ENCODE data around the gene DUSP14.

DUSP14 gene

DNA sequence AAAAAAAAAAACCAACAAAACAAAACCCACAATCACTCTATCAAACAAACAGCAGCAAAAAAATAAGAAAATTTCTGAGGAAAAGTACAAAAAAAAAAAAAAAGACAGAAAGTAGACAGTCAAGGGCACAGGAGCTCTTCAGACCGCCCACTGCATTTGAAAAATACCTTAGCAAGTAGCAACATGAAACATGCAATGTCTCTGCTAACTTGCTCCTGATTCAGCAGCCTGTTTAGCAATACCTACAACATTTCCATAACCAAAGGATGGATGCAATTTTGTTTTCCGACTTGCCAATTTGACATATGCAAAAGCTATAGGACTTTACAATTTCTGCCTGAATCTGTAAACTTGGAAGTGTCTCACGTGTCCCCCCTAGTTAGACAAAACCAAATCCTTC lies 62.1 kb downstream of the DUSP14 start:
- no peak for DNase-seq (ENCODE audit: extremely low read depth, low read depth)

DNA sequence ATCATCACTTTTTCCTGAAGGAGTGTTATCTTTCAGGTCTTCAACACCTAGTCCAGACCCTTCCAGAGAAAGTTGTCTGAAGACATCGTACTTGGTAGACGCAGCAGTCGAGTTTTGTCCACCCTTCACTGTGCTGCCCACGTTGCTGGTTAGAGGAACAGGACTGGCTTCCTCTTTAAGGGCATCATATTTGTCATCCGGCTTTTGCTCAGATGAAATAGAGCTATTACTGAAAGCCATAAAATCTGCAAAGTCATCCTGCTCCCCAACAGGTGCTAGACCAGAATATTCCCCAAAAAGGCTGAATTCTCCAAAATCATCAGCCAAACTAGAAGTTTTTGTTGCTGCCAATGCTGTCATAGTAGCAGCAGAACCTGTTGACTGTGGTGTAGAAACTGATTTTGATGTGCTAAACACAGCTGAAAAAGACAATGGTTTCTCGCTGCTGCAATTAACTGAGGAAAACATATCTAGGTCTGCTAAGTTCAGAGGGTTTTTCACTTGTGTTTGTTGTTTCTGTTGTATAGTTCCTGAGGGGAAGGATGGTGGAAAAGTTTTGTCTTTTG lies 63.8 kb downstream of the DUSP14 start:
- H3K4me3 ChIP-seq (replicated peaks; ENCODE audit: low read depth, low read length), result no peak overlapping the region
- DNase-seq (ENCODE audit: extremely low read depth, low read depth), result no peak
- TF ChIP-seq, protein P1, sequence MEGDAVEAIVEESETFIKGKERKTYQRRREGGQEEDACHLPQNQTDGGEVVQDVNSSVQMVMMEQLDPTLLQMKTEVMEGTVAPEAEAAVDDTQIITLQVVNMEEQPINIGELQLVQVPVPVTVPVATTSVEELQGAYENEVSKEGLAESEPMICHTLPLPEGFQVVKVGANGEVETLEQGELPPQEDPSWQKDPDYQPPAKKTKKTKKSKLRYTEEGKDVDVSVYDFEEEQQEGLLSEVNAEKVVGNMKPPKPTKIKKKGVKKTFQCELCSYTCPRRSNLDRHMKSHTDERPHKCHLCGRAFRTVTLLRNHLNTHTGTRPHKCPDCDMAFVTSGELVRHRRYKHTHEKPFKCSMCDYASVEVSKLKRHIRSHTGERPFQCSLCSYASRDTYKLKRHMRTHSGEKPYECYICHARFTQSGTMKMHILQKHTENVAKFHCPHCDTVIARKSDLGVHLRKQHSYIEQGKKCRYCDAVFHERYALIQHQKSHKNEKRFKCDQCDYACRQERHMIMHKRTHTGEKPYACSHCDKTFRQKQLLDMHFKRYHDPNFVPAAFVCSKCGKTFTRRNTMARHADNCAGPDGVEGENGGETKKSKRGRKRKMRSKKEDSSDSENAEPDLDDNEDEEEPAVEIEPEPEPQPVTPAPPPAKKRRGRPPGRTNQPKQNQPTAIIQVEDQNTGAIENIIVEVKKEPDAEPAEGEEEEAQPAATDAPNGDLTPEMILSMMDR (IDR thresholded peaks at IDR 0.05; ENCODE audit: low read depth, low read length, missing control alignments), result no peak

More for the DNA sequence above, 62.1 kb downstream of the DUSP14 start:
- TF ChIP-seq, protein P1 (IDR thresholded peaks at IDR 0.05; ENCODE audit: low read depth, low read length, missing control alignments), result no peak
- H3K4me3 ChIP-seq (replicated peaks; ENCODE audit: low read depth, low read length), result no peak overlapping the region

DNA sequence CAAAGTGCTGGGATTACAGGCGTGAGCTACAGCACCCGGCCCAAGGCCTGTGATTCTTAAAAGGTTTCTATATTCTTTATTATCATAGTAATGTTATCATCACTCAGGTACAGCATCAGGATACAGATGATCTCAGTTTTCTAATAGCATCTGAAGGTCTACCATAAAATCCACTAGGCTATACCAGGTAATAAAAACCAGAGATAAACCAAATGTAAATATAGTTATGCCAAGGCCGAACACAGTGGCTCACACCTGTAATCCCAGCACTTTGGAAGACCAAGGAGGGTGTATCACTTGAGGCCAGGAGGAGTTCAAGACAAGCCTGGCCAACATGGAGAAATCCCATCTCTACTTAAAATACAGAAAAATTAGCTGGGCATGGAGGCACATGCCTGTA lies 65.7 kb downstream of the DUSP14 start:
- no peak overlapping the region for H3K4me3 ChIP-seq (replicated peaks; ENCODE audit: low read depth, low read length)
- TF ChIP-seq, protein P1 (IDR thresholded peaks at IDR 0.05; ENCODE audit: low read depth, low read length, missing control alignments), result no peak
- DNase-seq (ENCODE audit: extremely low read depth, low read depth), result no peak

DNA sequence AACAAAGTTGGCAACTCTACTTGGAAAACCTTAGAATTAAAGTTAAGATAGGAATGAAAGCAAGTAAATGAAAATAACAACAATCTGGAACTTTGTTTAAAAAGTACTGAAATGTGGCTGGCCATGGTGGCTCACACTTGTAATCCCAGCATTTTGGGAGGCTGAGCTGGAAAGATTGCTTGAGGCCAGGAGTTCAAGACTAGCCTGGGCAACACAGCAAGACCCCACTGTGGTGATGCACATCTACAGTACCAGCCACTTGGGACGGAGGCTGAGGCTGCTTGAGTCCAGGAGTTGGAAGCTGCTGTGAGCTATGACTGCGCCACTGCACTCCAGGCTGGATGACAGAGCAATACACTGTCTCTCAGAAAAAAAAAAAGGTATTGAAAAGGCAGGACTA lies 67.8 kb downstream of the DUSP14 start:
- TF ChIP-seq, protein P1 (IDR thresholded peaks at IDR 0.05; ENCODE audit: low read depth, low read length, missing control alignments), result no peak
- no peak for DNase-seq (ENCODE audit: extremely low read depth, low read depth)
- H3K4me3 ChIP-seq (replicated peaks; ENCODE audit: low read depth, low read length), result no peak overlapping the region

DNA sequence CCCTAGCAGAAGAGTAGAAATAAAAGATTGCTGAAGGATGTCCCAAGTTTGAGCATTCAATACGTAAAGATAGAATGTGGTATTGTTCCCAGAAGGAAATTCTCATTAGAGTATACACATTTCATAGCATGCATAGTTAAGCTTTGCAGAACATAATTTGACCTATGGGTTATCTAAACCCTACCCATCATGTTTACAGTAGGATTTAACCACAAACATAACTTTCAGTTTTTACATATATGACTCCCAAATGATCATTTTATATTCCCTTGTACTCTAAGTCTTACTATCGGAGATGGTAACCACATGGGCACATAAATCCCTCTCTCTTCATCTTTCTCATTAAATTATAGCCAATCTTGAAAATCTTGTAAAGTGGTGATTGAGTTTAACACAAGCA lies 68.6 kb downstream of the DUSP14 start:
- H3K4me3 ChIP-seq (replicated peaks; ENCODE audit: low read depth, low read length), result no peak overlapping the region
- TF ChIP-seq, protein P1 (IDR thresholded peaks at IDR 0.05; ENCODE audit: low read depth, low read length, missing control alignments), result no peak
- DNase-seq (ENCODE audit: extremely low read depth, low read depth), result no peak

DNA sequence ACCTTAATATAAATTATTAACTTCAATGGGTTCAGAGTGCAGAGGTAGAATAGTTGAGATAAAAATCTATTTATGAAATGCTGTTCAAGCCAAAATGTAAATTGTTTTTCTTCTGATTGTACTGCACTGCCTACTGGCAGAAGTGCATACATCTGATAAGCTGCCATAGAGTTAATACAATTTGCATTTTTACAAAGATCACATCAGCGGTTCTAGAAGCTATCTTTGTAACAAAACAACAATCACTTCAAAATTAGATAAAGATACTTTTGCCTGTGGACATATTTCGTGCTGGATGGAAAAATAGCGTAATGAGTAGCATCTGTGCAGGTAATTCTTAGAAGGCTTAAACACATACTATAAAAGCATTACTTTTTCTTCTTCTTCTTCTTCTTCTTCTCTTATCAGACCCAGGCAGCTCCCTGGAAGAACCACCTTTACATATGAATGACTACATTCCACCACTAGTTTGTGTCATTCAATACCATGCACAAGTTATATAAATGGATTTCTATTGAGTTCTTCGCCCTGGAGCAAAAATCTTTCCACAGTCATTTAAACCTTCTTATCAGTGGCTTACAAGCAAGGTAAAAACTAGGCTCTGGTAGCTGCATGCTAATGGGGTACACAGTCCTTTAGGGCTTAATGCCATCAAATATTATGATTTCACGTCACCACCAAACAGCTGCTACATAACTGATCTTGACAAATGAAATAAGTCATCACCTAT lies 72.5 kb downstream of the DUSP14 start:
- TF ChIP-seq, protein P1 (IDR thresholded peaks at IDR 0.05; ENCODE audit: low read depth, low read length, missing control alignments), result no peak

More for the DNA sequence above, 72.5 kb downstream of the DUSP14 start:
- H3K4me3 ChIP-seq (replicated peaks; ENCODE audit: low read depth, low read length), result no peak overlapping the region
- DNase-seq (ENCODE audit: extremely low read depth, low read depth), result no peak

Data from HFF-Myc (cell line).